IMR-90 (cell line): ENCODE measurements around the gene MIA2.

ENCODE experiments used
- MAFK ChIP-seq: IDR thresholded peaks from 2 replicates; pipeline ENCODE4 v1.6.1; 2012; ENCODE audit warnings: low read depth, low read length, improper control_type of control experiment
- MXI1 ChIP-seq: IDR thresholded peaks from 2 replicates; pipeline ENCODE4 v1.6.1; 2012; ENCODE audit warnings: low read depth, mild to moderate bottlenecking, low read length, moderate library complexity, borderline replicate concordance
- POLR2A ChIP-seq: IDR thresholded peaks from 2 replicates; pipeline ENCODE4 v1.6.1; 2012; ENCODE audit warnings: mild to moderate bottlenecking, low read depth, low read length
- RAD21 ChIP-seq: IDR thresholded peaks from 2 replicates; pipeline ENCODE4 v1.6.1; 2012; ENCODE audit warnings: low read length, improper control_type of control experiment
- RFX5 ChIP-seq: IDR thresholded peaks from 2 replicates; pipeline ENCODE4 v1.8.0; 2012; ENCODE audit warnings: low read depth, mild to moderate bottlenecking, low read length, moderate library complexity
- SMC3 ChIP-seq: fragments of 150-350 bp; IDR thresholded peaks from 2 replicates; pipeline ENCODE4 v1.6.1; 2016; ENCODE audit warnings: low read depth, mild to moderate bottlenecking, antibody characterized with exemption, low read length, moderate library complexity
- TF ChIP-seq, protein P1 (sequence below): conservative IDR thresholded peaks from 2 replicates; pipeline ENCODE4 v1.5.1; 2012; ENCODE audit warnings: mild to moderate bottlenecking, low read depth, low read length, improper control_type of control experiment
- TF ChIP-seq, protein P2 (sequence below): fragments of 150-350 bp; IDR thresholded peaks from 2 replicates; pipeline ENCODE4 v1.6.1; 2017; ENCODE audit warnings: mild to moderate bottlenecking, antibody characterized with exemption, low read length, low read depth

DNA sequence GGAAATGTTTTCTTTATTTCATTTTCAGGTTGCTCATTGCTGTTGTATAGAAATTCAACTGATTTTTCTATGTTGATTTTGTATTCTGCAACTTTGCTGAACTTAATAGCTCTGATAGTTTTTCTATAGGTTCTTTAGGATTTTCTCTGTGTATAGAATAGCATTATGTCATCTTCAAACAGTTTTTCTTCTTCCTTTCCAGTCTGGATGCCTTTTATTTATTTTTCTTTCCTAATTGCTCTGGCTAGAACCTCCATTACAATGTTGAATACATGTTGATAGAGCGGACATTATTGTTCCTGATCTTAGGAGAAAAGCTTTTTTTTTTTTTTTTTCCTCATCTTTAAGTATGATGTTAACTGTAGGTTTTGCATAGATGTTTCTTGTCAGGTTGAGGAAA lies 39.2 kb downstream of the MIA2 start:
- TF ChIP-seq, protein P1, sequence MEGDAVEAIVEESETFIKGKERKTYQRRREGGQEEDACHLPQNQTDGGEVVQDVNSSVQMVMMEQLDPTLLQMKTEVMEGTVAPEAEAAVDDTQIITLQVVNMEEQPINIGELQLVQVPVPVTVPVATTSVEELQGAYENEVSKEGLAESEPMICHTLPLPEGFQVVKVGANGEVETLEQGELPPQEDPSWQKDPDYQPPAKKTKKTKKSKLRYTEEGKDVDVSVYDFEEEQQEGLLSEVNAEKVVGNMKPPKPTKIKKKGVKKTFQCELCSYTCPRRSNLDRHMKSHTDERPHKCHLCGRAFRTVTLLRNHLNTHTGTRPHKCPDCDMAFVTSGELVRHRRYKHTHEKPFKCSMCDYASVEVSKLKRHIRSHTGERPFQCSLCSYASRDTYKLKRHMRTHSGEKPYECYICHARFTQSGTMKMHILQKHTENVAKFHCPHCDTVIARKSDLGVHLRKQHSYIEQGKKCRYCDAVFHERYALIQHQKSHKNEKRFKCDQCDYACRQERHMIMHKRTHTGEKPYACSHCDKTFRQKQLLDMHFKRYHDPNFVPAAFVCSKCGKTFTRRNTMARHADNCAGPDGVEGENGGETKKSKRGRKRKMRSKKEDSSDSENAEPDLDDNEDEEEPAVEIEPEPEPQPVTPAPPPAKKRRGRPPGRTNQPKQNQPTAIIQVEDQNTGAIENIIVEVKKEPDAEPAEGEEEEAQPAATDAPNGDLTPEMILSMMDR, result no peak
- TF ChIP-seq MAFK (no peak), RAD21 (no peak), MXI1 (no peak), SMC3 (no peak), POLR2A (no peak), RFX5 (no peak)
- TF ChIP-seq, protein P2, sequence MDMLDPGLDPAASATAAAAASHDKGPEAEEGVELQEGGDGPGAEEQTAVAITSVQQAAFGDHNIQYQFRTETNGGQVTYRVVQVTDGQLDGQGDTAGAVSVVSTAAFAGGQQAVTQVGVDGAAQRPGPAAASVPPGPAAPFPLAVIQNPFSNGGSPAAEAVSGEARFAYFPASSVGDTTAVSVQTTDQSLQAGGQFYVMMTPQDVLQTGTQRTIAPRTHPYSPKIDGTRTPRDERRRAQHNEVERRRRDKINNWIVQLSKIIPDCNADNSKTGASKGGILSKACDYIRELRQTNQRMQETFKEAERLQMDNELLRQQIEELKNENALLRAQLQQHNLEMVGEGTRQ, result no peak
